Measurements from ENCODE around the gene HIPK2. TPM values are rescaled to one million over a fixed set of nuclear protein-coding genes. Genes with fewer than 3 reads are reported as not detected.

HIPK2 gene
- total and polyA plus RNA-seq, 10 of the 15 experiments (the other 5 are each of a cell fraction or from before 2014, with no cell fraction given): 1.7 to 39.0 (median 9.4) TPM

DNA sequence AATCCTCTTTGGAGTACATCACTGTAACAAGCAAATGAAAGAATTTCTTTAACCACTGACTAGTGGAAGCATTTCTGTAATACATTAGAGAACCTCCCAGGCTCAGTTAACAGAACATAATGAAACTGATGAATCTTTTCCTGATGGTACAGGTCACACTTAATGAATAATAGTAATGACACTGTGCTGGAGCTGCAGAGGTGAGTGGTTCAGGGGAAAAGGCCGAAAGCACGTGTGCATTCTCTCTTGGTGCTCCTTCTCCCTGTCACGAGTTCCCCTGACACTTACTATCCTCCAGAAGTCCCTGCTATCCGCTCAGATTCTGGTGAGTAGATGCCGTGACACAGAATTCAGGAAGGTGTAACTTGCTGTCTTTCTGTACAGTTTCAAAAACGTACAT is 8.0 kb downstream of the HIPK2 start:
- Histone ChIP-seq H3K27ac (ENCODE audit: control insufficient read depth, insufficient read depth) (no peak overlapping the region), H3K4me3 (no peak overlapping the region), H3K9me3 (replicated peaks; ENCODE audit: control insufficient read depth, insufficient read depth, low read length) (no peaks in the 10 kb centered on the region), H4K20me1 (ENCODE audit: control insufficient read depth, insufficient read depth) (peaks cover 5% of the 10 kb centered on the region), H2AFZ (ENCODE audit: control insufficient read depth, low read depth, low read length) (no peak overlapping the region), H3K4me1 (ENCODE audit: control insufficient read depth, insufficient read depth, low read length) (peaks cover 47% of the 10 kb centered on the region), H3K4me2 (ENCODE audit: control insufficient read depth, insufficient read depth) (no peak overlapping the region), H3K79me2 (ENCODE audit: control insufficient read depth, insufficient read depth, low read length) (peaks cover 41% of the 10 kb centered on the region), H3K27me3 (replicated peaks in 1 of 2; ENCODE audit: control insufficient read depth in 2 of 2, insufficient read depth in 2 of 2, low read length in 1 of 2) (no peaks in the 10 kb centered on the region), H3K9ac (ENCODE audit: control insufficient read depth, insufficient read depth, low read length) (no peak overlapping the region), H3K36me3 (ENCODE audit: control insufficient read depth in 2 of 2, insufficient read depth in 2 of 2, low read length in 1 of 2) (peaks cover 0 to 3% of the 10 kb centered on the region in 2 experiments; a peak in 1 of 4 replicates)
- FAIRE-seq: no peak
- TF ChIP-seq CBFB (IDR thresholded peaks at IDR 0.05; ENCODE audit: low read depth): no peak
- no peak for TF ChIP-seq TBL1XR1 (IDR thresholded peaks at IDR 0.05; ENCODE audit: low read depth, low read length)
- no peak for TF ChIP-seq ZNF384 (IDR thresholded peaks at IDR 0.05; ENCODE audit: borderline replicate concordance, low read depth, low read length)
- no peak for TF ChIP-seq BRCA1 (IDR thresholded peaks at IDR 0.05; ENCODE audit: low read depth, low read length)
- TF ChIP-seq NRF1 (conservative IDR thresholded peaks at IDR 0.05; ENCODE audit: low read depth, low read length): no peak
- TF ChIP-seq ATF7 (IDR thresholded peaks at IDR 0.05; ENCODE audit: low read depth): no peak
- no peak for TF ChIP-seq IKZF2 (IDR thresholded peaks at IDR 0.05)
- TF ChIP-seq SUPT20H (IDR thresholded peaks at IDR 0.05; ENCODE audit: borderline replicate concordance, control insufficient read depth, low read depth, low read length): no peak
- DNase-seq (ENCODE audit: low read depth, low spot score): no peak
- ATAC-seq: no peak
- in situ Hi-C loops (cut with MboI): loop anchor here (5.0 kb wide), 2 partner anchors 122 to 233 kb away; no protein-coding TSS in a partner anchor
- intact Hi-C loops (cut with micrococcal nuclease; ENCODE audit: unreplicated experiment): loop anchor here (5.0 kb wide), 1 partner anchor 167 kb away; no protein-coding TSS in a partner anchor
- RAD21 ChIA-PET (ENCODE audit: unreplicated experiment): interaction anchor here (0.9 to 3.7 kb wide), 2 partner anchors 96 to 123 kb away, joined by 5 to 19 read pairs; no protein-coding TSS in a partner anchor
- BruUV-seq (replicated peaks): no TSS peak
- SMC1A ChIA-PET (ENCODE audit: uncharacterized antibody, unreplicated experiment): interaction anchor here (1.0 to 10.0 kb wide), 5 partner anchors 9 to 127 kb away, joined by 3 to 74 read pairs (median 4); no protein-coding TSS in a partner anchor
- POLR2A ChIA-PET: interaction anchor here (1.0 to 1.2 kb wide), 2 partner anchors 14 to 123 kb away, joined by 4 to 5 read pairs; no protein-coding TSS in a partner anchor
- CTCF ChIA-PET: interaction anchor here (1.7 to 2.0 kb wide), 2 partner anchors 9 to 124 kb away, joined by 3 to 4 read pairs; no protein-coding TSS in a partner anchor
- WGBS (ENCODE audit: insufficient coverage, insufficient replicate concordance, low lambda C conversion rate, missing lambda C conversion rate): 93% methylated on average over 6 of the region's 6 CpGs

Data from GM12878 (cell line).